HL-60/S4 treated with phorbol 12-myristate 13-acetate at 8.2 ng/mL for 4 days and 3 days (cell line): ENCODE results near the gene C1orf52.

Experiments
- in situ Hi-C: fragments of 300-500 bp; cut with MboI; formaldehyde crosslinking; loops from 2 replicates; pipeline ENCODE4 v1.15.0; 2022; ENCODE audit warnings: low sequenced_read_pairs

The C1orf52 gene

GRCh38 chr1:85240174-85240601 is 19.3 kb downstream of the C1orf52 start:
- in situ Hi-C loops = no loop called here

- in situ Hi-C loops = no loop called here
These were observed 21.8 kb downstream of the C1orf52 start for GRCh38 chr1:85237613-85238012.

GRCh38 chr1:85230305-85230977 is 29.0 kb downstream of the C1orf52 start:
- in situ Hi-C loops = no loop called here

- in situ Hi-C loops = no loop called here
These were observed 29.8 kb downstream of the C1orf52 start for GRCh38 chr1:85229574-85230097.

- in situ Hi-C loops = no loop called here
These were observed 30.5 kb downstream of the C1orf52 start for GRCh38 chr1:85228972-85229371.

- in situ Hi-C loops = no loop called here
These were observed 33.7 kb downstream of the C1orf52 start for GRCh38 chr1:85225624-85226380.

GRCh38 chr1:85224734-85225623 is 34.5 kb downstream of the C1orf52 start:
- in situ Hi-C loops = no loop called here

- in situ Hi-C loops = no loop called here
These were observed 35.2 kb downstream of the C1orf52 start for GRCh38 chr1:85224295-85224694.

GRCh38 chr1:85223334-85223733 is 36.1 kb downstream of the C1orf52 start:
- in situ Hi-C loops = no loop called here

- in situ Hi-C loops = no loop called here
These were observed 38.7 kb downstream of the C1orf52 start for GRCh38 chr1:85220756-85221201.

- in situ Hi-C loops = no loop called here
These were observed 39.4 kb downstream of the C1orf52 start for GRCh38 chr1:85219853-85220610.

GRCh38 chr1:85216697-85217096 is 42.8 kb downstream of the C1orf52 start:
- in situ Hi-C loops = no loop called here

- in situ Hi-C loops = no loop called here
These were observed 44.8 kb downstream of the C1orf52 start for GRCh38 chr1:85214654-85215053.

GRCh38 chr1:85208488-85208887 is 51.0 kb downstream of the C1orf52 start:
- in situ Hi-C loops = no loop called here

- in situ Hi-C loops = no loop called here
These were observed 55.8 kb downstream of the C1orf52 start for GRCh38 chr1:85203573-85204171.

- in situ Hi-C loops = no loop called here
These were observed 56.6 kb downstream of the C1orf52 start for GRCh38 chr1:85202864-85203255.

- in situ Hi-C loops = no loop called here
These were observed 57.2 kb downstream of the C1orf52 start for GRCh38 chr1:85202092-85202863.

- in situ Hi-C loops = no loop called here
These were observed 57.9 kb downstream of the C1orf52 start for GRCh38 chr1:85201340-85202091.
